GM18502 (cell line): Measurements from ENCODE around the gene MLANA.

ENCODE experiments used
- ATAC-seq: cut with Tn5 transposase; IDR thresholded peaks from one replicate; pipeline ENCODE4 v1.9.1; 2021; ENCODE audit warnings: mild to moderate bottlenecking; ENCODE audit not compliant: unreplicated experiment, poor library complexity

The MLANA gene

GRCh38 chr9:5896863-5897262 is 6.2 kb downstream of the MLANA start:
- ATAC-seq = no peak

GRCh38 chr9:5897851-5898250 is 7.2 kb downstream of the MLANA start:
- ATAC-seq = no peak

- no peak for ATAC-seq
Measured at GRCh38 chr9:5899292-5899691, 8.6 kb downstream of the MLANA start.

GRCh38 chr9:5900622-5901021 is 9.9 kb downstream of the MLANA start:
- ATAC-seq = no peak

- no peak for ATAC-seq
Measured at GRCh38 chr9:5902377-5902776, 11.7 kb downstream of the MLANA start.

- ATAC-seq = no peak
Measured at GRCh38 chr9:5908918-5909317, 18.2 kb downstream of the MLANA start.

- no peak for ATAC-seq
Measured at GRCh38 chr9:5909976-5910375, 19.3 kb downstream of the MLANA start.

- no peak for ATAC-seq
Measured at GRCh38 chr9:5910413-5911057, 19.8 kb downstream of the MLANA start.

- no peak for ATAC-seq
Measured at GRCh38 chr9:5915438-5915837, 24.7 kb downstream of the MLANA start.

GRCh38 chr9:5917273-5917672 is 26.6 kb downstream of the MLANA start:
- ATAC-seq = no peak

- no peak for ATAC-seq
Measured at GRCh38 chr9:5917888-5918287, 27.2 kb downstream of the MLANA start.

GRCh38 chr9:5918460-5918859 is 27.8 kb downstream of the MLANA start:
- no peak for ATAC-seq

- ATAC-seq = peak; percentile 86
Measured at GRCh38 chr9:5920860-5921328, 30.2 kb downstream of the MLANA start.

GRCh38 chr9:5922192-5922591 is 31.5 kb downstream of the MLANA start:
- no peak for ATAC-seq

- ATAC-seq = no peak
Measured at GRCh38 chr9:5931657-5932056, 41.0 kb downstream of the MLANA start.

GRCh38 chr9:5938449-5938848 is 47.8 kb downstream of the MLANA start:
- no peak for ATAC-seq

GRCh38 chr9:5939530-5939929 is 48.8 kb downstream of the MLANA start:
- no peak for ATAC-seq

GRCh38 chr9:5941214-5941613 is 50.5 kb downstream of the MLANA start:
- no peak for ATAC-seq

GRCh38 chr9:5945112-5945511 is 54.4 kb downstream of the MLANA start:
- no peak for ATAC-seq

GRCh38 chr9:5947912-5948311 is 57.2 kb downstream of the MLANA start:
- ATAC-seq = no peak

GRCh38 chr9:5949103-5949699 is 58.5 kb downstream of the MLANA start:
- peak; percentile 82 for ATAC-seq

- no peak for ATAC-seq
Measured at GRCh38 chr9:5950261-5950660, 59.6 kb downstream of the MLANA start.
